ENCODE results near the gene METTL21A. TPM values are rescaled to one million over a fixed set of nuclear protein-coding genes. Genes with fewer than 3 reads are reported as not detected.
"Not testable (repeated sequence)": the region's sequence is repeated elsewhere in the genome, so short reads cannot be mapped to it uniquely, and the experiment has no call there.

Gene METTL21A
- 10 to 100 TPM; 28.1 to 37.2 (median 33.2) TPM for polyA plus RNA-seq (ENCODE audit: insufficient read depth in 1 of 5, insufficient read length in 5 of 5, low replicate concordance in 1 of 5)
- long read RNA-seq, donor 1, full-length matches to known transcripts, result 12 of 49 reads
- long read RNA-seq, donor 1, partial matches to known transcripts, result 31 of 49 reads
- long read RNA-seq, donor 1, other reads (novel, unspliced or antisense), result 6 of 49 reads
- long read RNA-seq, donor 2, transcript METTL21A-213 (2 exons, 1,611 nt), result major isoform, 5 of 11 reads
- long read RNA-seq, donor 2, partial matches to known transcripts, result 0 of 11 reads
- long read RNA-seq, donor 2, other reads (novel, unspliced or antisense), result 0 of 11 reads
- long read RNA-seq, donor 3, full-length matches to known transcripts, result 12 of 12 reads
- long read RNA-seq, donor 3, partial matches to known transcripts, result 0 of 12 reads
- long read RNA-seq, donor 3, other reads (novel, unspliced or antisense), result 0 of 12 reads
- long read RNA-seq, donor 4, full-length matches to known transcripts, result 7 of 7 reads
- long read RNA-seq, donor 4, partial matches to known transcripts, result 0 of 7 reads
- long read RNA-seq, donor 4, other reads (novel, unspliced or antisense), result 0 of 7 reads
- long read RNA-seq, donor 5, partial matches to known transcripts, result 15 of 26 reads
- long read RNA-seq, donor 5, other reads (novel, unspliced or antisense), result 0 of 26 reads
- long read RNA-seq, donor 6, full-length matches to known transcripts, result 18 of 18 reads
- long read RNA-seq, donor 6, partial matches to known transcripts, result 0 of 18 reads
- long read RNA-seq, donor 6, other reads (novel, unspliced or antisense), result 0 of 18 reads
- long read RNA-seq, donor 7, full-length matches to known transcripts, result 9 of 17 reads
- long read RNA-seq, donor 7, partial matches to known transcripts, result 8 of 17 reads
- long read RNA-seq, donor 7, other reads (novel, unspliced or antisense), result 0 of 17 reads
- long read RNA-seq, donor 8, full-length matches to known transcripts, result 8 of 13 reads
- long read RNA-seq, donor 8, partial matches to known transcripts, result 5 of 13 reads
- long read RNA-seq, donor 8, other reads (novel, unspliced or antisense), result 0 of 13 reads

GRCh38 chr2:207625014-207625907, at the start of gene METTL21A:
TSS of gene METTL21A (minus strand) at chr2:207625394. CDS start at chr2:207624375, 1,019 bp downstream.
- peak; percentile 82 to 84 for DNase-seq

GRCh38 chr2:207674826-207675225, 49.6 kb upstream of the METTL21A start:
- DNase-seq, result no peak

GRCh38 chr2:207674266-207674774, 49.1 kb upstream of the METTL21A start:
- no peak for DNase-seq

GRCh38 chr2:207673431-207673830, 48.2 kb upstream of the METTL21A start:
- no peak for DNase-seq

- no peak for DNase-seq
These were observed 45.7 kb upstream of the METTL21A start for GRCh38 chr2:207670887-207671286.

GRCh38 chr2:207663870-207664545, 38.8 kb upstream of the METTL21A start:
- no peak for DNase-seq

GRCh38 chr2:207662203-207662602, 37.0 kb upstream of the METTL21A start:
- DNase-seq, result no peak

- DNase-seq, result no peak
These were observed 35.8 kb upstream of the METTL21A start for GRCh38 chr2:207660994-207661393.

GRCh38 chr2:207658156-207658555, 33.0 kb upstream of the METTL21A start:
- DNase-seq, result no peak

- no peak for DNase-seq
These were observed 29.8 kb upstream of the METTL21A start for GRCh38 chr2:207655000-207655399.

GRCh38 chr2:207646582-207646981, 21.4 kb upstream of the METTL21A start:
- DNase-seq, result not testable (repeated sequence)

GRCh38 chr2:207643892-207644291, 18.7 kb upstream of the METTL21A start:
- DNase-seq, result no peak

- no peak for DNase-seq
These were observed 15.5 kb upstream of the METTL21A start for GRCh38 chr2:207640661-207641060.

- no peak for DNase-seq
These were observed 15.0 kb upstream of the METTL21A start for GRCh38 chr2:207640160-207640559.

- not testable (repeated sequence) for DNase-seq
These were observed 14.1 kb upstream of the METTL21A start for GRCh38 chr2:207639288-207639687.

- DNase-seq, result no peak
These were observed 10.4 kb upstream of the METTL21A start for GRCh38 chr2:207635468-207636200.

GRCh38 chr2:207633686-207634085, 8.5 kb upstream of the METTL21A start:
- no peak for DNase-seq

- DNase-seq, result no peak
These were observed 7.6 kb upstream of the METTL21A start for GRCh38 chr2:207632575-207633493.

Data from right lung (tissue), 10 donors.